NCI-H187 (cell line): ENCODE data around the gene TFE3.

Experiments used
- DNase-seq, 2 experiments: peaks; one replicate each; lab custom pipeline; 2025; lab: John Stamatoyannopoulos, UW

The TFE3 gene

DNA sequence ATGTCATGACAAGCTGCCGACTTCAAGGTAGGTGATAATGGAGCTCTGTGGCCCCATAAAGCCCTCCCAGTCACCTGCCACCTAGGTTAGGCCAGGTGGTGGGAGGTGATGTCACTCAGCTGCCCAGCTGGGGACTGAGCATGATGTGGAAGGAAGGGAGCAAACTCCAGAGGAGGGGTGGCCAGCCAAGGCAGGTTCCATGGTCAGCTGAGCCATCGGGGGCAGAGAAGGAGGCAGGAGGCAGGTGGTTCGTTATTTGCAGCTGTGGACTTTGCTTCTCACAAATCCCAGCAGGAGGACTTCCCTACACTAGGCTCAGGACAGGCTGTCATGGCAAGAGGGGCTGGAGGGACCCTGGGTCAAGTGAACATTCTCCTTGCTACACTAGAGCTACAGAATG, 17.8 kb upstream of the TFE3 start:
- no peak for DNase-seq

DNA sequence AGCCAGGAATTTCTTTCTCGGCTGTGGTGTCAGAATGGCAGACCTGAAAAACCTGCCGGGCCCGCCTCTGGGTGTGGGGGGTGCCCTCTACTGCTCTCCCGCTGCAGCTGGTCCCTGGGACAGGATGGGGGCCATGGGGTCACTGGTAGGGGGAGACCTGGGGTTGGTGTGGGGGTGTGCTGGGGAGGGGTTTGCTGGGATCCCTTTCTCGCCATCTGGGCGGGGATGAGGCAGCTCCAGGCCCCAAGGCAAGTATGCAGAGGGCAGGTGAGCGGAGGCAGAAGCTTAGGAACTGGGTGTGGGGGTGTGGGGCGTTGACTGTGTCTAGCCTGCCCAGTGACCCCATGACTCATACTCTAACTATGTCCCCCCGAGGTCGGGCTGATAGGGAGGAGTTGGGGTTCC, 16.5 kb upstream of the TFE3 start:
- DNase-seq: no peak

DNA sequence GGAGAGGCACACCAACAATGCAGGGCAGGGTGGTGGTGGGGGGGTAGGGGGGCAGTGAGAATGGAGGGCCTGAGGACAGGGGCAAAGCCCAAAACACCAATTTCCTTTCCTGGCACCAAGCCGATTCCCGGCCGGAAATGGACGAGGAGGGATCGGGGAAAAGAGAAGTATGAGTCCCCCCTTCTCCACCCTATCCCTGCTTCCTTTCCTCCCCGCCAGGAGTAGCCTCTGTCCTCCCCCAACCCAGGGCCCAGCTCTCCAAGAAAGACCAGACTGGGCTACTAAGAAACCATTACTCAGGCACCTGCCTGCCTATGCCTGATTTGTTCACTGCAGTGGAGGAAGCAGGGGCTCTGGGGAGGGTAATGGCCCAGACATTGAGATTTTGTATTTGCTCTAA, 16.0 kb upstream of the TFE3 start:
- DNase-seq: no peak

DNA sequence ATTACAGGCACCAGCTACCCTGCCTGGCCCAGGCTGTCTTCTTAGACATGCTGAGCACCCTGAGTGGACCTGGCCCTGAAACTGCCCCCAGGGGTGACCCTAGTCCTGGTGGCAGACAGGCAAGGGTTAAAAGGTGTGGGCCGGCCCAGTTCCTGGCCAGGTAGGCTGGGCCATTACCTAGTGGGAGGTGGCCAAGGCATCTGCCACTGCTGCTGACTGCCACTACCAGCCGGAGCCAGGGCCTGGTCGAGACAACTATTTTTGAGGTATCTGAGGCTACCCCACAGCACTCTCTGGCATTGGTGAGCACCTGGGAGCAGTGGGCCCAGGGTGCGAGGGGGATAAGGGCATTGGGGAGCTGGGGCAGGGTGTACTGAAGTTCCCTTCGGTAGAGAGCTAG, 15.6 kb upstream of the TFE3 start, which contains the start of gene CCDC120:
CCDC120 (plus strand) TSS at position 206 of the 400 bp plus-strand sequence. CDS start 3,043 bp downstream, outside the sequence.
- DNase-seq: no peak

DNA sequence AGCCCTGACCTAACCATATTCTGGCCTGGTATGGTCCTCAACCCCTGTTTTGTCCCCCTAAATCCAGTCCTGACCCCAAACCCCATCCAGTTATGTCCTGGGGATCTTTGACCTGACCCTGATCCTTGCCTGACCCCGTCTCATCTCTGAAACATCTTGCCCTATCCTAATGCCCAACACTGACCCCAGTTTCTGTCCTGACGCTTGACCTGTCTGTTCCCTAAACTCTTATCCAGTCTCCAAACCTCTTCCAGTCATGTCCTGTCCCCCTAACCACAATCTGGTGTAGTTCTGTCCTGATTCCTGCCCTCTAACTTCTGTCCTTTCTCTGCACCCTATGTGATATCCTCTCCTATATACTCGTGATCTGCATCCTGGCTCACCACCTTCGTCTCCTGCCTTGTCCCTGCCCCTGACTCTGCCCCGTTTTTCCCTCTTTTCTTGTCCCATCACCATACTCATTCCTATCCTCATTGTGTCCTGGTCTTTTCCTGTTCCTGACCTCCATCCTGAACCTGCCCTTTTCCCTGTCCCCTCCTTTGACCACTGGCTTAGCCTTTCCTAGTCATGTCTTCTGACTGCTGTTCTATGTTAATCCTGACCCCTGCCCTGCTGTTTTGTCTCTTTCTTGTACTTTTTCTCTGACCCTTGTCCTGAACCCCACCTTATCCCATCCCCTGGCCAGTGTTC, 11.1 kb upstream of the TFE3 start:
- no peak for DNase-seq

DNA sequence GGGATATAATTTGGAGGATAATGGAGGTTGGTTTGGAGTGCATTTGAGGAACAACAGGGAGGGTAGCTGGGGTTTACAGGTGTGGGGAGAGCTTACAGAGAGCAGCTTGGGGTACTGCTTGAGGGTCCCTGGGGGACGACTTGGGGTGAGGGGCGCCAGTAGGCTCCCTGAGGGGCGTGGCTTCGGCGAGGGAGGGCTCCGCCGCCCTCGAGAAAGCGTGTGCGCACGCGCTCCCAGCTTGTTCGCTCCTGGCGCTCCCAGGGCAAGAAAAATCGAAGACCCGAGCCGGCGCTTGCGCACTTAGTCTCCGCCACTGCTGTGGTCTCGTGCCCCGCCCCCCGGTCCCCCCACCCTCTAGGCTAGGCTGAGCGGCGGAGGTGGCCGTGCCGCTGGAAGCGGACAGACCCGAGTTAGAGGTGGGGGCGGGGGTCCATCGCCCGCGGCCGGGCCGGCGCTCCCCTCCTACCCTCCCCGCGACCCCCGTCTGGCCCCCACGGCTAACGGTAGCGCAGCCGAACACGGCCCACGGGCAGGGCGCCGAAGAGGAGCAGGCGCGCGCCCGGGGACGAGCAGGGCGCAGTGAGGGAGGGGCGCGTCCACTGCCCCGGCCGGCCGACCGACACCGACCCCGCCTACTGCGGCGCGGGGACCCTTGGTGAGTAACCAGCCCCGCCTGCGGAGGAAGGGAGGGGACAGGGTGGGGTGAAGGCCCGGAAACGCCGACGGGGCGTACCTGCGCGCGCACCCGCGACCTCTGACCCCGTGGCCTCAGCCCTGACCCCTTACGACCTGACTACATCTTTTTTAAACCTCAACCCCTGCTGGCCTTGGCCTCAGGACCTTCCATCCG, 10.3 kb upstream of the TFE3 start:
- peak in 1 of 2 experiments; percentile 3 for DNase-seq

DNA sequence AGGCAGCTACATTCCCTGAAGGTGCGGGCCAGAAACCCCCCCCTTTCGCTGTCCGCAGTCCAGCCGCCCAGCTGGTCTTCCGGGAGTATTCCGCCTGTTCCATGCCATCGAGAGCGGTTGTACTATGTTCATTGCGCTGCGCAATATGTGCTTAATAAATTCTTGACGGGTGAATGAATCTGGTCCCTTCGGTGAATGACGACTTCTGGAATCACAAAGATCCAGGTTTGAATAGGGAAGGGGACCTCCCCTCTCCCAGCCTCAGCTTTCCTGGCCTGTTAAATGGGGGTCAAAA, 777 bp upstream of the TFE3 start:
- DNase-seq: no peak

DNA sequence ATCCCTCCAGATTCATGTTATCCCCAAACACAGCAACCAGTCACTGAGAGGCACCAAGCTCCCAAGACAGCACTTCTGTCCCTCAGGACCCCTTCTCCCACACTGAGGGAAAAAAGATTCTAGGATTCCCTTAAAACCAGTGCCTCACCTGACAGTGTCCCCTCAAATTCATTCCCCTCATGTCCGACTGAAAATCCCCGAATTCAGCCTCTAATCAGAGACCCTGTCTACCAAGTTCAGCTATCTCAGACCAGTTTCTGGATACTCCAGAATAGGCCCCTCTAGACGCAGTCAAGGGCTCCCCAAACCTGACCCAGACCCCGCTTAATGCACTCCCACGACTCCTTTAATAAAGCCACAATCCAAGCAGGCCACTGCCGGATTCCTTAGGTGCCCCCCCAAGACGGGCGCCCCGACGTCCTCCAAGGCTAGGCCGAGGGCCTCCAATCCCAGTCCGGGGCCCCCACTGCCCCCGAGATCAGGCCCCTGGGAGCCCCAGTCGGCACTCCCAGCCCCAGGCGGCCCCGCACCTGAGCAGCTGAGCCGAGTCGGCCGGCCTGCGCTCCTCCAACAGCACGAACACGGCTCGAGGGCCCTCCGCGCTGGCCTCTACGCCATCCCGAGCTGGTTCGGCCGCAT, 457 bp downstream of the TFE3 start:
- DNase-seq: no peak

DNA sequence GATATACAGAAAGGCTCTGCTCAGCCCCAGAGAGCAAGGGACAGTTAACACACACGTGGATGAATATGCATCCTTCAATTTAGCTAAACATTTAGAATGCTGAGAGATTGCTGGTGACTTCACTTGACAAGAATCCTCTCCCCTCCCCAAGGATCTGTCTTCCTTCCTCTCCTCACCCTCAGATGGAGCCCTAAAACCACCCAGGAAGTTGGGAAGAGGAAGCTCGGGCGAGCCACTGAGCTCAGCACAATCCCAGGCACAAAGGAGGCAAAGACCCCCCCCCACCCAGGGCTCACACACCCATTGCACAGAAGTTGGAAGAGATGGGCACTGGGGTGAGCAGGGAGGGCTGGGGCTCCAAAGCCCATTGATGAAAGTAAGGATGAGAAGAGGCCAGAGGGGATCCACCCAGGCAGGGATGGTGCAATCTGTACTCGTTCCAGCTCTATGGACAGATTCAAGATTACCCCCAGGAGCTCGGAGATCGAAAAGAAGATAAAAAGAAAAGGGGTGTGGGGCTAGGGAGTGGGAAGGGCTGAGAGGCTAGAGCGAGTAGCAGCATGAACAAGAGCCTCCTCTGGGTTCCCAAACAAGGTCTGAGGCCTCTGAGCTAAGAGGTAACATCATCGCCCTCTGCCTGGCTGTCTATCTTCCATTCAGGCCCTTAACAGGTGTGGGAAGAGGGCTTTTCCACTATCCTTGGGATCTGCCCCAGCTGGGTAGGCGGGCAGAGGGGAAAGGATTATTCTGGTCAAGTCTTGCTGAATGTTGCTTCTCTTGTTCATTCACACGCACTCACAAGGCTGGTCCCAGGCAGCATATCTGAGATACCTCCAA, 1.2 kb downstream of the TFE3 start:
- no peak for DNase-seq

DNA sequence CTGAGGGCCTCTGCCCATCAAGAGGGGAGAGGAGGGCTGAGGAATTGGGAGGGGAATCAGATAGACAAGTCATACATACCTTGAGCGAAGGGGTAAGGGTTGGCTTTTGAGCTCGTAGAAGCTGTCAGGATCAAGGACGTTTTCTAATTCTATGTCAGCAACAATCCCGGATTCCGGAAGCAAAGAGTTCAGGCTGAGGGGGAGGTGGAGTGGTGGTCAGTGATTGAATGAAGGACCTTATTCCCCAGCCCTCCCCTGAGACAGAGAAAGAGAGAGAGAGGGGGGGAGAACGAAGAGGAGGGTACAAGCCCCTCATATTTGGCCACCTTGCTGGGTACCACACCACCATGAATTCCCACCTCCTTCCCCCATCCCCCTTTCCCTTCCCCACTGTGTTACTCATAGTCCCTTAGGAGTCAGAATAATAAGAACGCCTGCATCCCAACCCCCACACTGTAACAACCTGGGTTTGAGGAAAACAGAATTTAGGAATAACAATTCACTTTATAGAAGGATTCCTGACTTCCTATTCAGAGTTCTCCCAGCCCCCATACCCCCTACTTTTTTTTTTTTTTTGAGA, 2.7 kb downstream of the TFE3 start:
- no peak for DNase-seq

DNA sequence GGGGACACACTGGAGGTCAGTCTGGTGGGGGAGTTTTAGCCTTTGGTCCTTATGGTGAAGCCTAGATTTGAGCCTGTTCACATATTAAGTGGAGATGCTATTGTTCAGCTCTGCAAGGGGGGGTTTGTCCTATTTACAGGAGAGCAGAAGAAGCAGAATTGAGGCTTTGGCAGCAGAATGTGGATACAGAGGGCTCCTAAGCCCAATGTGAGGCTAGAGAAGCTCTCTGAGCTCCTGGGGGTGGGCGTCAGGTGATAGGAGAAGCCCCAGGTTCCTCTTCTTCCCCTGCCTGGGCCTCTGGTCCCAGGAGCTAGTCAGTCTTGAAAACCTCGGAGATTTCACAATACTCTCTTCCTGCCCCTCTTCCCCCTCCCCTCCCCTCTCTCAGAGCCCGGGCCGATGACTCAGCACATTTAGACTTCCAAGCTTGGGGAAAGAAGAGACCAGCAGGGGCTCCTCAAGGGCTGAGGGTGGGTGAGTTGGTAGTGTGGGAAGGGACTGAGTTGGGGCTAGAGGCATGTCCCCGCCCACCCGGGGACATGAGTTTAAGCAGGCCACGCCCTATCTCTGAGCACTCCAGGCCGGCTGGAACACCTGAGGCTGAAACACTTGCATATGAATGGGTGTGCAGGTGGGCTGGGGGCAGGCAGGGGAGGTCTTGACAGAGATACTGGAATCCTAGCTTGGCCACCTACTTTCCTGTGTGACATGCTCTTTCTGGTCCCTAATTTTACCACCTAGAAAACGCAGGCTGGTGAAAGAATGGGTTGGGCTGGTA, 3.4 kb downstream of the TFE3 start:
- DNase-seq: peak in 1 of 2 experiments; percentile 6

DNA sequence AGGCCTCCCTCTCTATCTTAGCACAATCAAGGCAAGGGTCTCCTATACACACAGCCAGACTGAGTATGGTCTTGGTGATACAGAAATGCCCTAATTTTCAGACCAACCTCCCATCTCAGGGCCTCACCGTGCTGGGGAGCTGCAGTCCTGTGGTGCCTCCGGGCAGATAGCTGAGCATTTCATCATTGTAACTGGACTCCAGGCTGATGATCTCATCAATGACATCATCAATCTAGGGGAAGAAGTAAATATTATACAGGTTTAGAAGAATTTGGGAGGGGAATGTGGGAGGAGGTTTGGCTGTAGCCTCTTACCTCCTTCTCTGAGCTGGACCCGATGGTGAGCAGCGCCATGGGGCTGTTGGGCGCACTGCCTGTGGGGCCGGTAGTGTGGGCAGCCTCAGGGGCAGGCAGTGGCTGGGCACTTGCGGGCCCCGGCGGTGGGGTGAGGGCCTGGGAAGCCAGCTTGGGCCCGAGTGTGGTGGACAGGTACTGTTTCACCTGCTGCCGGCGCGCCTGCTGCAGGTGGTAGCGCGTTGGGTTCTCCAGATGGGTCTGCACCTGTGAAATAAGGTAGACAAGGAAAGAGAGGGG, 5.2 kb downstream of the TFE3 start:
- no peak for DNase-seq

DNA sequence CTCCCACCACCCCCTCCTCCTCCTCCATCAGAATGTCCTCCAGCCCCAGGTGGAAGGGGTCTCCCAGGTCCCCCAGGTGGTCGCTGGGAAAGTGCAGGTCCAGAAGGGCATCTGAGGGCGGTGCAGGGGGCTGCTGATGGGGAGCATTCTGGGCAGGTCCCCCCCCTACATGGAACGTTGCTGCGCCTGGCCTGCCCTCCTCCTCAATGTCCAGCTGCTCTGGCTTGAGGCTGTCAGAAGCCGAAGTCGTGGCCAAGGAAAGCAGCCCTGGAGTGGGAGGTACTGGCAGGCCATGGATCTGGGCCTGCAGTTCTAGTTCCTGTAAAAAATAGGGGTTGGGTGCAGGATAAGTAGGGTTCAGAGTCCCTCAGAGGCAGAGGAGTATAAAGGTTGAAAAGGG, 12.9 kb downstream of the TFE3 start:
- DNase-seq: no peak

DNA sequence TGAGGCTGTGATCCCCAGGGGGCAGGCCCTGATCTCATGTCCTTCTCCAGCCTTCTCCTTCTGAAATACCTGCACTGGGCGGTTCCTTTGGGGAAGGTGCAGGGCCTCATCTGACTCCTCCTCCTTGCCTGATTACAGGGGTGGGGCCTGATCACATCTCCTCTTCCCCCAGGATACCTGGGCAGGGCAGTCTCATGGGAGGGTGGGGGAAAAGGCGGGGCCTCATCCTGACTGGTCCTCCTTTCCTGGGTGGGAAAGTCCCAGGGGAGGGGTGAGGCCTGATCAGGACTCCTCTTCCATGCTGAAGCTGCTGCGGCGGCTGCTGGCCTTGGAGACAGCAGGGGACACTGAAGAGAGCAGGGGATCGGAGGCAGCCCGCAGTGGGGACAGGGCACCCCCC, 13.3 kb downstream of the TFE3 start:
- no peak for DNase-seq

DNA sequence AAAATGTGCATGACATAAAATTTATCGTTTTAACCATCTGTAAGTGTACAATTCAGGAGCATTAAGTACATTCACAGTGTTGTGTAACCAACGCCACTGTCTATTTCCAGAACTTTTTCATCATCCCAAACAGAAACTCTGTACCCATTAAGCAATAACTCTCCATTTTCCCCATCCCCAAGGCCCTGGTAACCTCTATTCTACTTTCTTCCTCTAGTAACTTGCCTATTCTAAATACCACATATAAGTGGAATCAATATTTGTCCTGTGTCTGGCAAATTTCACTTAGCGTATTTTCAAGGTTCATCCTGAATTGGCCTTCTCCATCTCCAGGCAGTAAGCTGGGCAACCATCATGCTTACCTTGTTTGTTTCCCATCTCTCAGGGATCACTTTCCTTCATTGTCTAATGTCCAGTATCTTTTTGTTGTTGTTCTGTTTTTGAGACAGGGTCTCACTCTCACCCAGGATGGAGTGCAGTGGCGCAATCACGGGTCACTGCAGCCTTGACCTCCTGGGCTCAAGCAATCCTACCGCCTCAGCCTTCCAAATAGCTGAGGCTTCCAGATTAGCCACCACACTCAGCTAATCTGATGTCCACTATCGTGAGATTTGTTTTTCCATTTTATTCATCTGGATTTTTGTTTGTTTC, 23.4 kb downstream of the TFE3 start:
- no peak for DNase-seq

DNA sequence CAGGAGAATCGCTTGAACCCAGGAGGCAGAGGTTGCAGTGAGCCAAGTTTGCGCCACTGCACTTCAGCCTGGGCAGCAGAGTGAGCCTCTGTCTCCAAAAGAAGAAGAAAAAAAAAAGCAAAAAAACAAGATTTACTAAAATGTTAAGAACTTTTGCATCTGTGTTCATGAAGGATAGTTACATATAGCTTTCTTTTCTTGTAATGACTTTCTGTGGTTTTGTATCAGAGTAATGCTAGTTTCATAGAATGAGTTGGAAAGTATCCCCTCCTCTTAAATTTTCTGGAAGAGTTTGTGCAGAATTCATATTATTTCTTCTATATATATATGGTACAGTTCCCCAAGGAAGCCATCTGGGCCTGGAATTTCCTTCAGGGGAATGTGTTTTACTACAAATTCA, 24.1 kb downstream of the TFE3 start:
- no peak for DNase-seq

DNA sequence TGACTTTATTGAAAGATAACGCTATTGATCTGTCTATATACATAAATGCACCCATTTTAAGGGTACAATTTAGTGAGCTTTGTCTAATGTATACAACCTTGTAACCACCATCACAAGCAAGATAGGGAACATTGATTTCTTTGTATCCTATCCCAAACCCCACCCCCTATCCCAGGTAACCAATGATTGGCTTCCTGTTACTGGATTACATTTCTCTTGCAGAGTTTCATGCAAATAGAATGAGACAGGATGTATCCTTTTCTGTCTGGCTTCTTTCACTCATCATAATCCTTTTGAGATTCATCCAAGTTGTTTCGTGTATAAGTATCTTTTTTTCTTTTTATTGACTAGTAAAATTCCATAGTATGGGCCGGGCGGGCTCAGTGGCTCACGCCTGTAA, 39.5 kb downstream of the TFE3 start:
- DNase-seq: no peak

DNA sequence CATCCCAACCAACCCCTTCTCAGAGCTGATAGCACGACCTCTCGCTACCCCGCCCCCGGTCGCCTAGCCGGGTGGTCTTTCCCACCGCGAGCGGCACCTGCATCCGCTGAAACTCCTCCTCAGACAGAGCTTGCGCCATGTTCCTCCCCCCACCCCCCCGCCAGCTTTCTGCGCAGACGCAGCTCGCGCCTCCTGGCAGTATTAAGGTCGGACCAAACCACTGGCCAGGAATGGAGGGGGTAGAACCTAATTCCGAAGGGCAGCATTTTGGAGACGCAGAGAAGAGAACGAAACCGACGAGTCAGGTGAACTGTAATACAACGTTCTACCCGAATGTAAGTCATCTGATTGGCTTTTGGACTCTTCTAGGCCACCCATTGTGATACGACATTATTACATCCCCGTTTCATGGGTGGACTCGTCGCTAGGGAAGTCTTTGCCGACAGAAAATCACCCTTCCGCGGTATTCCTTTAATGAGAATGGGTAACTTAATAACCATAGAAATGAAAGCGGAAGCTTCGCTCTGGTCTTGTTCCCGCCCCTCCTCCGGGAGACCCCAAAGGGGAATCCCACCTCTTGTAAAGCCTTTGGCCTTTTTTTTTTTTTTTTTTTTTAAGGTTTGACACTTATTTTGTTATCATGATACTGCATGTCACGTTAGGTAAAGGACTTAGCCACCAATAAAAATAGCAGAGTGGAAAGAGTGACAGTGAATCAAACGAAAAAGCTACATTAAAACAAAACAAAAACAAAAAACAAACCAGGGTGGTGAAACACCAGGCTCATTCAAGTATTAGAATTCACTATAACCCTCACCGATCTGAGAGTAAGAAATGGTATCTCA, 40.8 kb downstream of the TFE3 start, which contains the start of gene GRIPAP1:
GRIPAP1 (minus strand) TSS at position 174 of the 845 bp plus-strand sequence; CDS start at position 139, 35 bp downstream.
- DNase-seq: peak; percentile 31 to 57

DNA sequence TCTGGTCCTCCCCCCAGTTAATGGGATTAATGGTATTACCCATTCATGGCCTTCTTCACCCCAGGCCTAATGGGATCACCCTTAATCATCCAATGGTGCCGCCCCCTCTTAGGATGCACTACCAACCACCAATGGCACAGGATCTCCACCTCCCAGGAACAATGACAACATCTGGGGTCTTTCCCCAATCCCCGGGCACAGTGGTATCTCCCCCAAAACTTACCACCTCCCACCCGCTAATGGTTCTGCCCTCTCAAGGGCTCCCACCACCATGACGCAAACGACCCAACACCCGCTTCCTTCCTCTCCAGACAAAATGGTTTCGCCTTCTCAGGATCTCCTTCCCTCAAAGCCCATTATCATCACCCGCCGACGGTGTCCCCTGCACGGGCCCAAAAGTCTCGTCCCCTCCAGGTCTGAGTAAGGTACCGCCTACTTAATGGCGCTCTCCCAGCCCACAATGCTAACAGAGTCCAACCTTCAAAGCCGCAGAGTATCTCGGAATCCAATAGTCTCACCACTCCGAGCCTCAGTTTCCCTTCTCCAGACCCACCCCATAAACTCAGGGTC, 41.6 kb downstream of the TFE3 start:
- DNase-seq: no peak
